ENCODE measurements around the gene TRIM16.
"Not testable (repeated sequence)": the region's sequence is repeated elsewhere in the genome, so short reads cannot be mapped to it uniquely, and the experiment has no call there.

TRIM16 gene

GRCh38 chr17:15683824-15684478 is at the start of gene TRIM16:
TRIM16 (minus strand) TSS chr17:15684311; CDS start chr17:15651609, 32,702 bp downstream.
- peak; percentile 79 for DNase-seq (ENCODE audit: low spot score)

- DNase-seq (ENCODE audit: low spot score) = not testable (repeated sequence)
Observed at GRCh38 chr17:15733174-15733789, 49.2 kb upstream of the TRIM16 start.

- not testable (repeated sequence) for DNase-seq (ENCODE audit: low spot score)
Observed at GRCh38 chr17:15731900-15732299, 47.8 kb upstream of the TRIM16 start, which contains the start of gene TBC1D26. TBC1D26 (plus strand) TSS chr17:15732283; CDS start chr17:15735349, 3,066 bp downstream.

GRCh38 chr17:15730535-15730934 is 46.4 kb upstream of the TRIM16 start:
- not testable (repeated sequence) for DNase-seq (ENCODE audit: low spot score)

GRCh38 chr17:15716601-15717563 is 32.8 kb upstream of the TRIM16 start:
- DNase-seq (ENCODE audit: low spot score) = not testable (repeated sequence)

- DNase-seq (ENCODE audit: low spot score) = not testable (repeated sequence)
Observed at GRCh38 chr17:15708879-15709278, 24.8 kb upstream of the TRIM16 start.

GRCh38 chr17:15704813-15705212 is 20.7 kb upstream of the TRIM16 start:
- DNase-seq (ENCODE audit: low spot score) = not testable (repeated sequence)

- not testable (repeated sequence) for DNase-seq (ENCODE audit: low spot score)
Observed at GRCh38 chr17:15704239-15704638, 20.1 kb upstream of the TRIM16 start.

- DNase-seq (ENCODE audit: low spot score) = not testable (repeated sequence)
Observed at GRCh38 chr17:15699937-15700336, 15.8 kb upstream of the TRIM16 start.

- peak; percentile 98 for DNase-seq (ENCODE audit: low spot score)
Observed at GRCh38 chr17:15699413-15699924, 15.4 kb upstream of the TRIM16 start, which contains the start of gene ZNF286A. ZNF286A (plus strand) TSS chr17:15699752; CDS start chr17:15700330, 578 bp downstream.

GRCh38 chr17:15698967-15699366 is 14.9 kb upstream of the TRIM16 start:
- not testable (repeated sequence) for DNase-seq (ENCODE audit: low spot score)

- DNase-seq (ENCODE audit: low spot score) = not testable (repeated sequence)
Observed at GRCh38 chr17:15687494-15687893, 3.4 kb upstream of the TRIM16 start.

GRCh38 chr17:15683135-15683534 is 976 bp downstream of the TRIM16 start:
- DNase-seq (ENCODE audit: low spot score) = not testable (repeated sequence)

GRCh38 chr17:15675991-15676390 is 8.1 kb downstream of the TRIM16 start:
- DNase-seq (ENCODE audit: low spot score) = not testable (repeated sequence)

- DNase-seq (ENCODE audit: low spot score) = not testable (repeated sequence)
Observed at GRCh38 chr17:15674640-15675039, 9.5 kb downstream of the TRIM16 start.

- not testable (repeated sequence) for DNase-seq (ENCODE audit: low spot score)
Observed at GRCh38 chr17:15669526-15669925, 14.6 kb downstream of the TRIM16 start.

- no peak for DNase-seq (ENCODE audit: low spot score)
Observed at GRCh38 chr17:15663691-15664090, 20.4 kb downstream of the TRIM16 start.

GRCh38 chr17:15663176-15663575 is 20.9 kb downstream of the TRIM16 start:
- DNase-seq (ENCODE audit: low spot score) = no peak

- DNase-seq (ENCODE audit: low spot score) = no peak
Observed at GRCh38 chr17:15662681-15663080, 21.4 kb downstream of the TRIM16 start.

- no peak for DNase-seq (ENCODE audit: low spot score)
Observed at GRCh38 chr17:15660077-15660476, 24.0 kb downstream of the TRIM16 start.

- no peak for DNase-seq (ENCODE audit: low spot score)
Observed at GRCh38 chr17:15659663-15660062, 24.4 kb downstream of the TRIM16 start.

GRCh38 chr17:15659236-15659635 is 24.9 kb downstream of the TRIM16 start:
- DNase-seq (ENCODE audit: low spot score) = no peak
